Activated naive CD4-positive, alpha-beta T cell (primary cell): ENCODE measurements around the gene IL2RA.
"Not testable (repeated sequence)": the region's sequence is repeated elsewhere in the genome, so short reads cannot be mapped to it uniquely, and the experiment has no call there.

Source experiments
- DNase-seq, 4 experiments: peaks; one replicate each; lab custom pipeline; 2025; lab: John Stamatoyannopoulos, UW

Gene IL2RA

GRCh38 chr10:6062101-6062771, at the start of gene IL2RA:
TSS of gene IL2RA (minus strand) at chr10:6062367. CDS start at chr10:6062151, 216 bp downstream.
- DNase-seq: peak in 2 of 4 experiments; percentile 36 to 41

- no peak for DNase-seq
Measured at GRCh38 chr10:6110136-6110535, 48.0 kb upstream of the IL2RA start.

GRCh38 chr10:6109444-6109775, 47.2 kb upstream of the IL2RA start:
- no peak for DNase-seq

GRCh38 chr10:6108631-6109443, 46.7 kb upstream of the IL2RA start:
- no peak for DNase-seq

GRCh38 chr10:6108072-6108471, 45.9 kb upstream of the IL2RA start:
- no peak for DNase-seq

GRCh38 chr10:6107616-6108015, 45.4 kb upstream of the IL2RA start:
- DNase-seq: not testable (repeated sequence)

- DNase-seq: no peak
Measured at GRCh38 chr10:6103591-6103990, 41.4 kb upstream of the IL2RA start.

- no peak for DNase-seq
Measured at GRCh38 chr10:6102128-6102527, 40.0 kb upstream of the IL2RA start.

GRCh38 chr10:6101181-6101580, 39.0 kb upstream of the IL2RA start:
- no peak for DNase-seq

- no peak for DNase-seq
Measured at GRCh38 chr10:6100370-6100769, 38.2 kb upstream of the IL2RA start.

GRCh38 chr10:6098156-6098555, 36.0 kb upstream of the IL2RA start:
- DNase-seq: no peak

- DNase-seq: no peak
Measured at GRCh38 chr10:6097063-6097462, 34.9 kb upstream of the IL2RA start.

GRCh38 chr10:6095810-6096570, 33.8 kb upstream of the IL2RA start:
- DNase-seq: no peak

- DNase-seq: no peak
Measured at GRCh38 chr10:6092731-6093130, 30.6 kb upstream of the IL2RA start.

GRCh38 chr10:6091630-6092029, 29.5 kb upstream of the IL2RA start:
- no peak for DNase-seq

GRCh38 chr10:6089334-6090219, 27.4 kb upstream of the IL2RA start:
- DNase-seq: no peak

GRCh38 chr10:6088721-6089333, 26.7 kb upstream of the IL2RA start, which contains the start of gene RBM17:
TSS of gene RBM17 (plus strand) at chr10:6089034. CDS start at chr10:6097066, 8,032 bp downstream.
- DNase-seq: peak; percentile 94 to 98 (median 96)

- peak; percentile 46 to 77 (median 58) for DNase-seq
Measured at GRCh38 chr10:6086375-6087233, 24.4 kb upstream of the IL2RA start.

GRCh38 chr10:6083523-6084475, 21.6 kb upstream of the IL2RA start:
- DNase-seq: no peak
